HG03571 (cell line): ENCODE data around the gene TNFRSF21.
"Not testable (repeated sequence)": the region's sequence is repeated elsewhere in the genome, so short reads cannot be mapped to it uniquely, and the experiment has no call there.

ENCODE experiments used
- ATAC-seq: cut with Tn5 transposase; IDR thresholded peaks from one replicate; pipeline ENCODE4 v1.9.1; 2021; ENCODE audit not compliant: unreplicated experiment

The TNFRSF21 gene

GRCh38 chr6:47290124-47290834 is 19.4 kb downstream of the TNFRSF21 start:
- ATAC-seq = no peak

- ATAC-seq = no peak
Measured at GRCh38 chr6:47288267-47289090, 21.2 kb downstream of the TNFRSF21 start.

GRCh38 chr6:47286301-47286700 is 23.4 kb downstream of the TNFRSF21 start:
- no peak for ATAC-seq

- no peak for ATAC-seq
Measured at GRCh38 chr6:47283993-47284392, 25.7 kb downstream of the TNFRSF21 start.

GRCh38 chr6:47278545-47278944 is 31.2 kb downstream of the TNFRSF21 start:
- ATAC-seq = no peak

GRCh38 chr6:47277702-47278101 is 32.0 kb downstream of the TNFRSF21 start:
- no peak for ATAC-seq

- no peak for ATAC-seq
Measured at GRCh38 chr6:47276377-47276776, 33.3 kb downstream of the TNFRSF21 start.

GRCh38 chr6:47275640-47276039 is 34.1 kb downstream of the TNFRSF21 start:
- no peak for ATAC-seq

- ATAC-seq = not testable (repeated sequence)
Measured at GRCh38 chr6:47275132-47275531, 34.6 kb downstream of the TNFRSF21 start.

GRCh38 chr6:47268572-47269187 is 41.0 kb downstream of the TNFRSF21 start:
- no peak for ATAC-seq

GRCh38 chr6:47267301-47267700 is 42.4 kb downstream of the TNFRSF21 start:
- no peak for ATAC-seq

- ATAC-seq = no peak
Measured at GRCh38 chr6:47265971-47266370, 43.7 kb downstream of the TNFRSF21 start.

GRCh38 chr6:47264775-47265184 is 44.9 kb downstream of the TNFRSF21 start:
- no peak for ATAC-seq

- no peak for ATAC-seq
Measured at GRCh38 chr6:47263268-47263667, 46.4 kb downstream of the TNFRSF21 start.

GRCh38 chr6:47262231-47262630 is 47.5 kb downstream of the TNFRSF21 start:
- ATAC-seq = no peak

- no peak for ATAC-seq
Measured at GRCh38 chr6:47261191-47261590, 48.5 kb downstream of the TNFRSF21 start.

- no peak for ATAC-seq
Measured at GRCh38 chr6:47260021-47260420, 49.7 kb downstream of the TNFRSF21 start.

- no peak for ATAC-seq
Measured at GRCh38 chr6:47258724-47259347, 50.9 kb downstream of the TNFRSF21 start.

GRCh38 chr6:47256981-47257730 is 52.5 kb downstream of the TNFRSF21 start:
- no peak for ATAC-seq

GRCh38 chr6:47256361-47256760 is 53.3 kb downstream of the TNFRSF21 start:
- ATAC-seq = no peak

GRCh38 chr6:47254906-47255305 is 54.8 kb downstream of the TNFRSF21 start:
- ATAC-seq = no peak
